Uterus (tissue), 4 donors: ENCODE data around the gene SCN3A. TPM values are rescaled to one million over a fixed set of nuclear protein-coding genes. Genes with fewer than 3 reads are reported as not detected.

ENCODE experiments used
- DNase-seq, 2 donors: peaks; one replicate each; pipeline ENCODE4 v3.0.0-alpha.2; 2019 to 2020
- H3K27ac ChIP-seq, 2 donors: fragments of 200-600 bp; sonication (generic); 1 replicate in 1 of 2; 2 replicates in 1 of 2; pipeline ENCODE4 v1.5.1; 2016 to 2018
- H3K27me3 ChIP-seq, 2 donors: fragments of 200-600 bp; sonication (generic); one replicate each; pipeline ENCODE4 v1.5.1; 2018 to 2019; ENCODE audit warnings: control low read depth in 1 of 2
- H3K36me3 ChIP-seq, 2 donors: fragments of 200-600 bp; sonication (generic); one replicate each; pipeline ENCODE4 v1.5.1; 2019; ENCODE audit warnings: control low read depth in 1 of 2
- H3K4me1 ChIP-seq, 2 donors: fragments of 200-600 bp; sonication (generic); one replicate each; pipeline ENCODE4 v1.5.1; 2018 to 2019; ENCODE audit warnings: control low read depth in 1 of 2
- H3K4me3 ChIP-seq, 2 donors: fragments of 200-600 bp; sonication (generic); 1 replicate in 1 of 2; 2 replicates in 1 of 2; pipeline ENCODE4 v1.5.1; 2018 to 2019; ENCODE audit warnings: mild to moderate bottlenecking in 1 of 2
- H3K9me3 ChIP-seq, 2 donors: fragments of 200-600 bp; sonication (generic); one replicate each; pipeline ENCODE4 v1.5.1; 2019; ENCODE audit warnings: control low read depth in 1 of 2
- POLR2A ChIP-seq, 2 donors: fragments of 450-650 bp; IDR thresholded peaks; one replicate each; pipeline ENCODE4 v1.6.1; 2016; ENCODE audit warnings: antibody characterized with exemption in 2 of 2, mild to moderate bottlenecking in 1 of 2, moderate library complexity in 1 of 2
- intact Hi-C: fragments of 100-400 bp; cut with DNase I; formaldehyde crosslinking; loops from one replicate; pipeline ENCODE4 v1.15.1; 2023; ENCODE audit warnings: low total_unique reads
- total RNA-seq, 4 donors: library from RNA; depleted of rRNA in 3 of 4; stranded (reverse); fragments of >200 nt in 3 of 4; gene quantifications; one replicate each; pipeline versions ENCODE4 v1.1.0 to v1.2.4, GENCODE V29; 2014 to 2023
- TF ChIP-seq, protein P1 (sequence below), 4 experiments: fragments of 200-600 bp in 2 of 4; fragments of 450-650 bp in 2 of 4; sonication (generic) in 2 of 4; IDR thresholded peaks; one replicate each; pipeline ENCODE4 v1.5.1; 2016 to 2019; ENCODE audit warnings: antibody characterized with exemption in 4 of 4, mild to moderate bottlenecking in 2 of 4, moderate library complexity in 1 of 4
- donor health status: DM: yes; HTN: yes; CAD: no.

SCN3A gene
- total RNA-seq, 4 donors from 2014 or later: 2.4 to 18.4 (median 5.2) TPM

DNA sequence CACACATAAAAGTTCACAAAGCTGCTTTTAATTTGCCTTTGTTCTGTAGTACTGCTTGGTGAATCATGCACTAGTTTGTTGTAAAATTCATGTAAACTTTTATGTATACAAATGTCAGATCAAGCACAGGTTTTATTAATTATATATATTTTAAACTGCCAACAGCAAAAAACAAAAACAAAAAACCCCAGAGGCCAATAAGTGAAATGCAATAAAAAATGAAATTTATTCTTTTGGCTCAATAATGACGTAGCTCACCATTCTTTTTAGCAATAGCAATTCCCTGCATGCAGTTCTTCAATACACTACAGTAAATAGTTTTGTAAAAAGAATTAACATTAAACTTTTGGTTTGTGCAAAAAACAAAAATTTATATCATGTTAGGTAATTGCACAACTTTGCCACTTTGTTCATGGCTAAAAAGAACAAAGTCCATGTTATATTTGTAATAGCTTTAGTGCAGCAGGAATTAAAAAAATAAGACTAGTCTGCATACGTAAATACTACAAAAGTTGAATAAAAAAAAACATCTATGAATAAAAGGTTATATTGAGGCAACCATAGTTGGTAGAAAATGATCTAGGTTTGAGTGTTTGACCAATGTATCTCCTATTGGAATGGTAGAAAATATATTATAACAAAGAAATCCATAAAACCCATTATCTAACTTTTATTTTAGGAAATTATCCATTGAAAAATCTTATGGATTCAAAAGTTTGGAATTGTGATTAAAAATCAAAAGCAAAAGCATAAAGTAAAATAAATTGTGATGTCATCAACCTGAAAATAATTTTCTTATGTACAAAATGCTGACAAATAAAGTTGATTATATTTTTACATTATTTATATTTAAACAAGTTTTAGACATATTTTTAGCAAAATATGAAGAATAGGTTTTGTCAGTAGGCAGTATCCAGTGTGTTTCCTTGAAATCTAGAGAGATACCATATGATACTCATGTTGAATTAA lies 115.6 kb downstream of the SCN3A start:
- DNase-seq: no peak
- no peak for TF ChIP-seq POLR2A (IDR thresholded peaks at IDR 0.05)
- Histone ChIP-seq H3K36me3 (no peaks in the 10 kb centered on the region), H3K27ac (no peak overlapping the region), H3K4me1 (no peaks in the 10 kb centered on the region), H3K4me3 (no peak overlapping the region), H3K9me3 (no peaks in the 10 kb centered on the region), H3K27me3 (no peaks in the 10 kb centered on the region)
- intact Hi-C loops: no loop called here

DNA sequence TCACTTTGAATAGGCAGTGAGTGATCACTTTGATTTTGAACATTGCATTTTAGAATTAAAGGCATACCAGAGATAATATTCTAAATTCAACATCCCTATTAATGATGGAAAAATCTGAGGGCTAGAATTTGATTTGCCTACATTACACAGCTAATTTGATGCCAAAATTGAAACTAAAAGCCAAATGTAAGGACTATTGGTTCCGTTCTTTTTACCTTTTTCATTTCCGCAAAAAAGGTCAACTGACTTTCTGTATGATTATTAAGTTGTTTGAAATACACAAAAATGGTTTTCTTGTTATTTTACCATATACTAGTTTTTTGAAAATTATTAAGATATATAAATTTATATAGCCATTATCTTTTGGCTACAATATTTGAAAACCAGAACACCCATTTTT lies 117.5 kb downstream of the SCN3A start:
- intact Hi-C loops: no loop called here
- no peak for DNase-seq
- H3K4me3 ChIP-seq: no peak overlapping the region
- no peaks in the 10 kb centered on the region for H3K4me1 ChIP-seq
- no peaks in the 10 kb centered on the region for H3K27me3 ChIP-seq
- no peaks in the 10 kb centered on the region for H3K9me3 ChIP-seq
- no peaks in the 10 kb centered on the region for H3K36me3 ChIP-seq
- no peak for TF ChIP-seq POLR2A (IDR thresholded peaks at IDR 0.05)
- TF ChIP-seq, protein P1, sequence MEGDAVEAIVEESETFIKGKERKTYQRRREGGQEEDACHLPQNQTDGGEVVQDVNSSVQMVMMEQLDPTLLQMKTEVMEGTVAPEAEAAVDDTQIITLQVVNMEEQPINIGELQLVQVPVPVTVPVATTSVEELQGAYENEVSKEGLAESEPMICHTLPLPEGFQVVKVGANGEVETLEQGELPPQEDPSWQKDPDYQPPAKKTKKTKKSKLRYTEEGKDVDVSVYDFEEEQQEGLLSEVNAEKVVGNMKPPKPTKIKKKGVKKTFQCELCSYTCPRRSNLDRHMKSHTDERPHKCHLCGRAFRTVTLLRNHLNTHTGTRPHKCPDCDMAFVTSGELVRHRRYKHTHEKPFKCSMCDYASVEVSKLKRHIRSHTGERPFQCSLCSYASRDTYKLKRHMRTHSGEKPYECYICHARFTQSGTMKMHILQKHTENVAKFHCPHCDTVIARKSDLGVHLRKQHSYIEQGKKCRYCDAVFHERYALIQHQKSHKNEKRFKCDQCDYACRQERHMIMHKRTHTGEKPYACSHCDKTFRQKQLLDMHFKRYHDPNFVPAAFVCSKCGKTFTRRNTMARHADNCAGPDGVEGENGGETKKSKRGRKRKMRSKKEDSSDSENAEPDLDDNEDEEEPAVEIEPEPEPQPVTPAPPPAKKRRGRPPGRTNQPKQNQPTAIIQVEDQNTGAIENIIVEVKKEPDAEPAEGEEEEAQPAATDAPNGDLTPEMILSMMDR (IDR thresholded peaks at IDR 0.05): no peak
- no peak overlapping the region for H3K27ac ChIP-seq

DNA sequence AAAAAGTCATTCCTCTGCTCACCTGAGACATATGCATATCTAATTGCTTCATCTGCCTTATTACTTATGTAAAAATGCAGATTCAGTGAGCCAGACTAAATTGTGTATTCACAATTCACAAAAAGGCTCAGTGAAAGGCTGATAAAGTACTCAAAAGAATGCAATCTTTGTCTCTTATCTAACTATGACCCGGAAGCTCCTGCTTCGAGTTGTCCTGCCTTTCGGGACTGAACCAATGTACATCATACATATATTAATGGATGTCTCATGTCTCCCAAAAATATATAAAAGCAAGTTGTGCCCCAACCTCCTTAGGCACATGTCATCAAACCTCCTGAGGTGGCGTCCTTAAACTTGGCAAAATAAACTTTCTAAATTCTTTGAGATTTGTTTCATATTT lies 120.5 kb downstream of the SCN3A start:
- H3K4me1 ChIP-seq: no peaks in the 10 kb centered on the region
- TF ChIP-seq, protein P1 (IDR thresholded peaks at IDR 0.05): no peak
- TF ChIP-seq POLR2A (IDR thresholded peaks at IDR 0.05): no peak
- no peaks in the 10 kb centered on the region for H3K9me3 ChIP-seq
- H3K4me3 ChIP-seq: no peak overlapping the region
- H3K27ac ChIP-seq: no peak overlapping the region
- intact Hi-C loops: no loop called here
- DNase-seq: no peak
- no peaks in the 10 kb centered on the region for H3K27me3 ChIP-seq
- no peaks in the 10 kb centered on the region for H3K36me3 ChIP-seq

DNA sequence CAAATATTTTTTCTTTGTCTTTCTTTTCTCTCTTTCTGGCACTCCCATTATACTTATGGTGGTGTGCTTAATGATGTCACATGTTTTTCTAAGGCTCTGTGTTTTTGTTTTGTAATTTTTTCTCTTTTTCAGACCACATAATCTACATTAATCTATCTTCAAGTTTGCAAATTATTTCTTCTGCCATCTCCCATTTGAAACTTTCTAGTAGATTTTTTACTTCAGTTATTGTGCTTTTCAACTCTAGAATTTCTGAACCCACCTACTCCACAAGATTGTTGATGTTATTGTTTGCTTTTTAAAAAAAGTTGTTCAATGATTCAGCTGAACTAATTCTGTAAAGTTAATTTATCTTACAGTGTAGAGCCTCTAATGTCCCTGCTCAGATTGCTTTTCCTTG lies 121.4 kb downstream of the SCN3A start:
- no peaks in the 10 kb centered on the region for H3K27me3 ChIP-seq
- H3K27ac ChIP-seq: no peak overlapping the region
- no peaks in the 10 kb centered on the region for H3K9me3 ChIP-seq
- no peaks in the 10 kb centered on the region for H3K4me1 ChIP-seq
- DNase-seq: no peak
- H3K4me3 ChIP-seq: no peak overlapping the region
- intact Hi-C loops: no loop called here
- H3K36me3 ChIP-seq: no peaks in the 10 kb centered on the region
- no peak for TF ChIP-seq POLR2A (IDR thresholded peaks at IDR 0.05)
- TF ChIP-seq, protein P1 (IDR thresholded peaks at IDR 0.05): no peak

DNA sequence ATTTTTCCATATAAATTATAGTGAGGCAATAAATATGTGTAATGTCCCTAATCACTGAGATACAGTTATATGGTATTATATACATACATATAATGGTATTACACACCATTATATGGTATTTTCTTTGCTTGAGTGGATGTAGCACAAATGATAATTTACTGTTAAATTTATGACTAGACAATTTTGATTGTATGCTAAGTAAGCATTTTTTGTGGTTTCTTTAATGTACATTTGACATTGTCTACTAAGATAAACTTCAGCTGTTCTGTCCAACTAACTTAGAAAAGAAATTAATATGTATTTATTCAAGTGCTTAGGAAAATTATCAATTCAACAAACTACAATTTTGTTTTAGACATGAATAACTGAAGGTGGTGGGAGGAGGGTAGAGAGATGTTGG lies 122.6 kb downstream of the SCN3A start:
- no peak for DNase-seq
- intact Hi-C loops: no loop called here
- H3K27me3 ChIP-seq: no peaks in the 10 kb centered on the region
- no peak overlapping the region for H3K4me3 ChIP-seq
- no peaks in the 10 kb centered on the region for H3K36me3 ChIP-seq
- TF ChIP-seq POLR2A (IDR thresholded peaks at IDR 0.05): no peak
- TF ChIP-seq, protein P1 (IDR thresholded peaks at IDR 0.05): no peak
- H3K9me3 ChIP-seq: no peaks in the 10 kb centered on the region
- H3K4me1 ChIP-seq: no peaks in the 10 kb centered on the region
- H3K27ac ChIP-seq: no peak overlapping the region
